ENCODE results near the gene IPO13.

The IPO13 gene

DNA sequence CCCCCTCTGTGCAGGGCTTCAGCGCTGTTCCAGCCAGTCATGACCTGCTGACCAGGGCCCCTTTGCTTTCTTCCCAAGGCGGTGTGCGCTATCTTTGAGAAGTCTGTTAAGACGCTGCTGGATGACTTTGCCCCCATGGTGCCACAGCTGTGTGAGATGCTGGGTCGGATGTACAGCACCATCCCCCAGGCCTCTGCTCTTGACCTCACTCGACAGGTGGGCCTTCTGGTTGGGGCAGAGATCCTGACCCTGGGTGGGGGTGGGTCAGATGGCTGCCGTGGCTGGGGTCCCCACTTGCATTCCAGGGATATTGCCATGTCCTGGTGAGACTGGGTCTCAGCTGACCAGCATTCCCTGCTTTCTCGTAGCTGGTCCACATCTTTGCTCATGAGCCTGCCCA lies 14.0 kb downstream of the IPO13 start:
- Histone ChIP-seq H3K4me2 (ENCODE audit: low read depth, low read length) (no peak overlapping the region), H3K27ac (ENCODE audit: low read length) (no peak overlapping the region), H3K79me2 (ENCODE audit: low read length) (no peaks in the 10 kb centered on the region), H3K27me3 (replicated peaks; ENCODE audit: insufficient read depth, low read length) (no peaks in the 10 kb centered on the region), H4K20me1 (ENCODE audit: insufficient read depth, low read length) (no peaks in the 10 kb centered on the region), H2AFZ (ENCODE audit: low read length) (no peak overlapping the region), H3K4me3 (ENCODE audit: low read length) (no peak overlapping the region), H3K9me3 (replicated peaks; ENCODE audit: insufficient read depth, low read length) (no peaks in the 10 kb centered on the region), H3F3A (ENCODE audit: insufficient read depth, low read length) (no peaks in the 10 kb centered on the region; the same call in 1 of the 2 replicates), H3K36me3 (replicated peaks; ENCODE audit: insufficient read depth, low read length) (no peaks in the 10 kb centered on the region), H3K9me2 (replicated peaks; ENCODE audit: insufficient read depth, low read length) (no peaks in the 10 kb centered on the region), H3K9ac (ENCODE audit: low read length) (no peak overlapping the region), H3K4me1 (ENCODE audit: low read length) (no peaks in the 10 kb centered on the region)
- TF ChIP-seq, protein P1, sequence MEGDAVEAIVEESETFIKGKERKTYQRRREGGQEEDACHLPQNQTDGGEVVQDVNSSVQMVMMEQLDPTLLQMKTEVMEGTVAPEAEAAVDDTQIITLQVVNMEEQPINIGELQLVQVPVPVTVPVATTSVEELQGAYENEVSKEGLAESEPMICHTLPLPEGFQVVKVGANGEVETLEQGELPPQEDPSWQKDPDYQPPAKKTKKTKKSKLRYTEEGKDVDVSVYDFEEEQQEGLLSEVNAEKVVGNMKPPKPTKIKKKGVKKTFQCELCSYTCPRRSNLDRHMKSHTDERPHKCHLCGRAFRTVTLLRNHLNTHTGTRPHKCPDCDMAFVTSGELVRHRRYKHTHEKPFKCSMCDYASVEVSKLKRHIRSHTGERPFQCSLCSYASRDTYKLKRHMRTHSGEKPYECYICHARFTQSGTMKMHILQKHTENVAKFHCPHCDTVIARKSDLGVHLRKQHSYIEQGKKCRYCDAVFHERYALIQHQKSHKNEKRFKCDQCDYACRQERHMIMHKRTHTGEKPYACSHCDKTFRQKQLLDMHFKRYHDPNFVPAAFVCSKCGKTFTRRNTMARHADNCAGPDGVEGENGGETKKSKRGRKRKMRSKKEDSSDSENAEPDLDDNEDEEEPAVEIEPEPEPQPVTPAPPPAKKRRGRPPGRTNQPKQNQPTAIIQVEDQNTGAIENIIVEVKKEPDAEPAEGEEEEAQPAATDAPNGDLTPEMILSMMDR (IDR thresholded peaks at IDR 0.05; ENCODE audit: low read length) = no peak
- TF ChIP-seq EZH2phosphoT487 (IDR thresholded peaks at IDR 0.05; ENCODE audit: low read length) (no peak), EZH2 (optimal IDR thresholded peaks at IDR 0.05; ENCODE audit: low read depth, low read length) (no peak)
- DNase-seq = no peak

DNA sequence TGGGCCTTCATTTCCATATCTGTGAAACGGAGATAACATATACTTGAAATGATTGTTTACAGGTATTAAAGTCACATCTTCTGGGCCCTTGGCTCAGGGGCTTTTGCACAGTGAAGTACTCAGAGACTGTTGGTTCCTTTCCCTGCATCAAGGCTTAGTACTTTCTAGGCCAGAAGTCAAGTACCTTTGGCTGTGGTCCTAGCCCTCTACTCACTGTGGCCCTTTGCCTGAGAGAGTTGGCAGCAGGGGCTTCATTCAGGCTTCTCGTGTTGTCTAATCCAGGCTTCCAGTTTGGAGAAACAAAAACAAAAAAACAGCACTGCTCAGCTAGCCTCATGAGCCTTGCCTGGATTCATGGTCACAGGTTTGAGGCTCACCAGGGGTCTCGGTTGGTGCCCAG lies 14.9 kb downstream of the IPO13 start:
- no peak overlapping the region for H2AFZ ChIP-seq (ENCODE audit: low read length)
- H3K27ac ChIP-seq (ENCODE audit: low read length) = no peak overlapping the region
- H3K4me1 ChIP-seq (ENCODE audit: low read length) = no peaks in the 10 kb centered on the region
- no peak overlapping the region for H3K9ac ChIP-seq (ENCODE audit: low read length)
- no peaks in the 10 kb centered on the region; the same call in 1 of the 2 replicates for H3F3A ChIP-seq (ENCODE audit: insufficient read depth, low read length)
- H3K4me3 ChIP-seq (ENCODE audit: low read length) = no peak overlapping the region
- no peaks in the 10 kb centered on the region for H3K9me2 ChIP-seq (replicated peaks; ENCODE audit: insufficient read depth, low read length)
- H3K79me2 ChIP-seq (ENCODE audit: low read length) = no peaks in the 10 kb centered on the region
- H3K4me2 ChIP-seq (ENCODE audit: low read depth, low read length) = no peak overlapping the region
- TF ChIP-seq EZH2 (optimal IDR thresholded peaks at IDR 0.05; ENCODE audit: low read depth, low read length) = no peak
- TF ChIP-seq, protein P1 (IDR thresholded peaks at IDR 0.05; ENCODE audit: low read length) = no peak
- TF ChIP-seq EZH2phosphoT487 (IDR thresholded peaks at IDR 0.05; ENCODE audit: low read length) = no peak
- no peaks in the 10 kb centered on the region for H4K20me1 ChIP-seq (ENCODE audit: insufficient read depth, low read length)
- DNase-seq = no peak
- H3K9me3 ChIP-seq (replicated peaks; ENCODE audit: insufficient read depth, low read length) = no peaks in the 10 kb centered on the region
- H3K36me3 ChIP-seq (replicated peaks; ENCODE audit: insufficient read depth, low read length) = no peaks in the 10 kb centered on the region
- H3K27me3 ChIP-seq (replicated peaks; ENCODE audit: insufficient read depth, low read length) = no peaks in the 10 kb centered on the region

DNA sequence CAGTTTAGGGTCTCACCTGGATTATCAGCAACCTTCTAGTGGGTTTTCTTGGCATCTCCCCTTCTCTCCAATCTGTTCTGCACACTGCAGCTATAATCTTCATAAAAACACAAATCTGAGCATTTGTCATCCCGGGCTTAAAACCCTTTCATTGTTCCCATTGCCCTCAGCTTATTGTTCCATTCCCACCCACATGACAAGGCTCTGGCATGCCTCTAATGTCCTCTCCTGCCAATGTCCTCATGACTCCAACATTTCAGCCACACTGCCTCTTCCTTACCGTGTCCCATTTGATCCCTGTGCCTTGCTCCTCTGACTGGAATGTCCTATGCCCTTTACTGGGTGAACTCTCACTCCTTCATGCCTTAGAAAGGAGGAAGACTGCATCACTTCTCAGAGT lies 15.6 kb downstream of the IPO13 start:
- no peak overlapping the region for H3K4me2 ChIP-seq (ENCODE audit: low read depth, low read length)
- no peaks in the 10 kb centered on the region for H4K20me1 ChIP-seq (ENCODE audit: insufficient read depth, low read length)
- H3K9me3 ChIP-seq (replicated peaks; ENCODE audit: insufficient read depth, low read length) = no peaks in the 10 kb centered on the region
- no peaks in the 10 kb centered on the region for H3K79me2 ChIP-seq (ENCODE audit: low read length)
- H3F3A ChIP-seq (ENCODE audit: insufficient read depth, low read length) = no peaks in the 10 kb centered on the region; the same call in 1 of the 2 replicates
- no peaks in the 10 kb centered on the region for H3K36me3 ChIP-seq (replicated peaks; ENCODE audit: insufficient read depth, low read length)
- no peak overlapping the region for H2AFZ ChIP-seq (ENCODE audit: low read length)
- no peak for DNase-seq
- TF ChIP-seq EZH2 (optimal IDR thresholded peaks at IDR 0.05; ENCODE audit: low read depth, low read length) = no peak
- TF ChIP-seq, protein P1 (IDR thresholded peaks at IDR 0.05; ENCODE audit: low read length) = no peak
- no peak for TF ChIP-seq EZH2phosphoT487 (IDR thresholded peaks at IDR 0.05; ENCODE audit: low read length)
- H3K27me3 ChIP-seq (replicated peaks; ENCODE audit: insufficient read depth, low read length) = no peaks in the 10 kb centered on the region
- H3K27ac ChIP-seq (ENCODE audit: low read length) = no peak overlapping the region
- H3K4me3 ChIP-seq (ENCODE audit: low read length) = no peak overlapping the region
- H3K9me2 ChIP-seq (replicated peaks; ENCODE audit: insufficient read depth, low read length) = no peaks in the 10 kb centered on the region
- no peaks in the 10 kb centered on the region for H3K4me1 ChIP-seq (ENCODE audit: low read length)
- H3K9ac ChIP-seq (ENCODE audit: low read length) = no peak overlapping the region

All from MM.1S (cell line).